ENCODE data around the gene TMEM143.
"Not testable (repeated sequence)": the region's sequence is repeated elsewhere in the genome, so short reads cannot be mapped to it uniquely, and the experiment has no call there.

The TMEM143 gene

DNA sequence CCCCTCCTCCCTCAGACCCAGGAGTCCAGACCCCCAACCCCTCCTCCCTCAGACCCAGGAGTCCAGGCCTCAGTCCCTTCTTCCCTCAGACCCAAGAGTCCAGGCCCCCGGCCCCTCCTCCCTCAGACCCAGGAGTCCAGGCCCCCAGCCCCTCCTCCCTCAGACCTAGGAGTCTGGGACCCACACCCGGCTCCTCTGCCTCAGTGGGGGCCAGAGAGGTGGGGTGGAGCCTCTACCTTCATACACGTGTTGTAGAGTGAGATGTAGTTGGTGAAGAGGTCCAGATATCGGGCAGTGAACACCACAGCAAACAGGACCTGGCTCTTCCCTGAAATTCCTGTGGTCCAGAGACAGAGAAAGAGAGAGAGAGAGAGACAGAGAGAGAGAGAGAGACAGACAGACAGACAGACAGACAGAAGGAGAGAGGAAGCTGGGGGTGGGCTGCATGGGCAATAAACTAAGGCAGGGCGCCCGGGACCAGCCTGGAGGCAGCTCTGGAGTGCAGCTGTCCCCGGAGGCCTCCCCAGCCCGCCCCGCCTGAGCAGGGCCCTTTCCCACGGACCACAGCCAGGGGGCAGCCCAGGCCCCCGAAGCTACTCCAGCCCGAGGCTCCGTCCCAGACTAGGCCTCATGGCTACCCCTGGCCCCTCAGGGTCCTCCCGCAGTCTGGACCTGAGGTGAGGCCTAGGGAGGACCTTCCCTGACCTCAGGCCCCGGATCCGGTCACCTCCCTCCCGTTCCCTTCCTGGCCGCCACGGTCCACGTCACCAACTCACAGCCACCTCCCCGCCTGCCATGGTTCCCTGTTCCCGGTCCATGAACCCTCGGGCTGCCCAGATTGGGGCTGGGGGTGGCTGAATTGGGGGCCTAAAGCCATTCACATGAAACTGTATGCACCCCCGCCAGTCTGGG is 26.7 kb upstream of the TMEM143 start:
- DNase-seq, result peak; percentile 45

DNA sequence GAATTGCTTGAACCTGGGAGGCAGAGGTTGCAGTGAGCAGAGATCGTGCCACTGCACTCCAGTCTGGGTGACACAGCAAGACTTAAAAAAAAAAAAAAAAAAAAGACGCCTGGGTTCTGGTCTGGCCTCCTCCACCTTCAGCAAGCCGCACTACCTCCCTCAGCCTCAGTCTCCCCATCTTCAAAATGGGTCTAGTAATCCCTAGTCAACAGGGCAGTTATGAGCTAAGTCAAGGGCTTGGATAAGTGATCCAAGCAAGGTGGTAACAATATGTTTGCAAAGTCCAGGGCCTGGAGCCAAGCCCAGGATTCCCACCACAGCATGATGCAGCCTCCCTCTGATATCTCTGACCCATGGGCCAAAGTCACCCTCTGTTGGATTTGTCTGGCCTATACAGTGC is 23.2 kb upstream of the TMEM143 start:
- DNase-seq, result no peak

DNA sequence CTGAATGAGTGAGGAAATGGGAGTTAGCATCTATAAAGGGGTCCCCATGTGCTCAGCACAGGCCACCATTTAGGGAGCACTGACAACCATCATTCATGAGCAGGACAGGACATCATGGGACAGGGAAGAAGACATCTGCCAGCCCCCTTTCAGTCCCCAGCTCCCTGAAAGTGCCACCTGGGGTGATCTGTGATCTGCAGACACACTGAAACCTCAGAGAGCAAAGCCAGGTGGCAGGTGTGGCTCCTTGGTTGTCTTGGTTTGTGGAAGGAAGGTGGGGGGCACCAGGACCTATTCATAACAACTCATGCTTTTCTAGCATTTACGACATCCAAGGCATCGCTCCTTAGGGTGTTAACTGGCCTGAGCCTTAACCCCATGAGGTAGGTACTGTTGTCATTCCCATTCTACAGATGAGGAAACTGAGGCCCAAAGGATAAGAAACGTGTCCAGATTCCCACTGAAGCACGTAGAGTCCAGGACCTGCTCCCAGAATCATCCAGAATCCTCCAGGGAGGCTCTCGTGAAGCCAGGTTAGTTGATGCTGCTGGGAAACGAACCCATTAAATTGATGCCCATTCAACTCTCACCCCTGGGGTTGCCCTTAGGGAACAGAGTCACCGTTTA is 21.8 kb upstream of the TMEM143 start:
- DNase-seq, result no peak

DNA sequence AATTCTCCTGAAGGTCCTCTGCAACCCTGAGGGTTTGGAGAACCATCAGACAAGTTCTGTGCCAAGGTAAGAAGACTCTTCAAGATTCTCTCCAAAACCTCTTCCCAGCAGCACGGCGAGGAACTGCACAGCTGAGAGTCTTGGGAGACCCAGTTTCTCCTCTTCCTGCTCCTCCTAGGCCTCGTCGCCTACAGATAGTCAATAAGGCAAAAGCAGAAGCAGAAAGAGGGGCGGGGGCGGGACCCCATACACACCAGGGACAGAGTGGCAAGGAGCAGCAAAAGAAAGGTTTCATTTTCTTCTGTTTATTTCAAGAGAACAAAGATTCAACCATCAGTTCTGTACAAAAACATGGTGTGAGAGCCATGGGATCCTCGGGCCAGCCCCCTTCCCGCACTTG is 18.5 kb upstream of the TMEM143 start:
- no peak for DNase-seq

DNA sequence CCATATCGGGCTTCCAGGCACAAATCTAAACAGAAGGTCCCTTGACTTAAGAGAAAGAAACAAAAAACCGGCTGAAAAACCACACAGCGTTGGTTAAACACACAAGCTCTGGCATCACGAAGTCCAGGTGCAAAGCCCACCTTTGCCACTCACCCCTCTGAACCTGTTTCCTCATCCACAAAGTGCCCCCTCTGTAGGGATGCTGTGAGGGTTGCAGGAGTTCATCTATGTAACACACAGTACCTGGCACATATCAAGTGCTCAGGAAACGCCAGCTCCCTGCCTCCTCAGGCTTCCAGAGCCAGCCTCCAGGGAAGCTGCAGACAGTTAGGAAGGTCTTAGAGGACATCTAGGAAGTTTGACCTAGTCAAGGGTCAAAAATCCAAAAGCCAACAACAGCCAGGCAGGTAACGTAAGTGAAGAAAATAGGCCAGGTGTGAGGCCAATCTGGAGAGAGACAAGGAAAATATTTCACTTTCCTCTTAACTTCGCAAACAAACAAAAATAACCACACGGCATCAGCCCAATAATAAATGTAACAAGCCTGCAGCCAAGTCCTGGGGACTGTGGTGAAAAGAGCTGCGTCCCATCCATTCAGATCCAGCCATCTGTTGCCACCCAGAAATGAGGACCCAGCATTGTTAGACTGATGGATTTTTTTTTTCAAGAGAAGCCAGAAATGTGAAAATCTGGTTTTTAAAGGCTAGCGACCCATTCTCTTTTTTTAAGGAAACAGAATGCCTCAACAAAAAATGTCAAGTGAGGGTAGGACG is 17.6 kb upstream of the TMEM143 start:
- DNase-seq, result no peak

DNA sequence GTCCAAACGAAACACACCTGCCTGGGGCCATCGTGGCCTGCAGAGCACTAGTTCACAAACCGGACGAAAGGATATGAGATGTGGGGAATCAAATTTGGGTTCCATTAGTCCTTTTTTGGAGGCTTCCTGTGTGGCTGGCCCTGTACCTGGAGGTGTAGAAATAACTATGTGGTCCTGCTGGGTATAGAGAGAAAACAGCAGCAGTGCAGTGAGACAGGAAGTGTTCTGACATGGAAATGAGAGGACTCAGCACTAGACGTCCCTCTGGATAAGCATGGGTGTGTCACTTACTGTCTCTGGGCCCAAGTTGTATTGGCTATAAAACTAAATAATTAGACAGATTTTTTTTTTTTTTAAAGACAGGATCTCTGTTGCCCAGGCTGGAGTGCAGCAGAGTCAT is 15.3 kb upstream of the TMEM143 start:
- no peak for DNase-seq

DNA sequence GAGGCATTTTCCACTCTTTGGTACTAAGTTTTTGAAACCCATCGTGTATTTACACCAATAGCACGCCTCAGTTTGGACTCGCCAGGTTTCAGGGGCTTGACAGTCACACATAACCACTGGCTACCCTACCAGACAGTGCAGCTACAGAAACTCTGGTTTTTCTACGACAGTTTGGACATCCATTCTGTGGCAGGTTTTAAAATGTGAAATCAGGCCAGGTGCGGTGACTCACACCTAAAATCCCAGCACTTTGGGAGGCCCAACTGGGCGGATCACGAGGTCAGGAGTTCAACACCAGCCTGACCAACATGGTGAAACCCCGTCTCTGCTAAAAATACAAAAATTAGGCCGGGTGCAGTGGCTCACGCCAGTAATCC is 14.4 kb upstream of the TMEM143 start:
- DNase-seq, result no peak

DNA sequence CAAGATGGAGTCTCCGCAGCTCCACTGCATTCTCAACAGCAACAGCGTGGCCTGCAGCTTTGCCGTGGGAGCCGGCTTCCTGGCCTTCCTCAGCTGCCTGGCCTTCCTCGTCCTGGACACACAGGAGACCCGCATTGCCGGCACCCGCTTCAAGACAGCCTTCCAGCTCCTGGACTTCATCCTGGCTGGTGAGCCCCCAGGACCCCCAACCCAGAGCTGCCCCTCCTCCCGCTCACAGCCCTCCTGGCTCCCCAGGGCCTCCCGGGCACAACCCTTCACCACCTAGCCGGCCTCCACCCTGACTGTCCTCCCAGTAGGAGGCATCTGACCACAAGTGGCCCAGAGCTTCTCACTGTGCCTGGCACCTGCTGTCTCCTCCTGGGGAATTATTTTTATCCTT is 9.8 kb upstream of the TMEM143 start:
- DNase-seq, result no peak

DNA sequence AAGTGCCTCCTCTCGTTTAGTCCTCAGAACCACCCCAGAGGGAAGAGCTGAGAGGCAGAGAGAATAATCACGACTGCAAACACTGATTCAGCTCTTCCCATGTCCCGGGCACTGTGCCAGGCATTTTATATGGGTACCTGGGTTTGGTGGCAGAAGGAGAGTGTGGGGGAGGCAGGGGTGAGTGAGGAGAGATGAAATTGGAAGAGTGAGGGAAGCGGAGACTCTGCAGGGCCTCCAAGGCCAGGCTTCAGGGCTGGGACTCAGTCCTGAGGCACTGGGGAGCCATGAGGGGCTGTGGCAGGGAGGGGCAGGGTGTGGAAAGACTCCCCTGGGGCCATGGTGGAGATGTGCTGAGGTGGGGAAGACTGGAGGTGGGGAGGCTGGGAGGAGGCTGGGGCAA is 9.2 kb upstream of the TMEM143 start:
- no peak for DNase-seq

DNA sequence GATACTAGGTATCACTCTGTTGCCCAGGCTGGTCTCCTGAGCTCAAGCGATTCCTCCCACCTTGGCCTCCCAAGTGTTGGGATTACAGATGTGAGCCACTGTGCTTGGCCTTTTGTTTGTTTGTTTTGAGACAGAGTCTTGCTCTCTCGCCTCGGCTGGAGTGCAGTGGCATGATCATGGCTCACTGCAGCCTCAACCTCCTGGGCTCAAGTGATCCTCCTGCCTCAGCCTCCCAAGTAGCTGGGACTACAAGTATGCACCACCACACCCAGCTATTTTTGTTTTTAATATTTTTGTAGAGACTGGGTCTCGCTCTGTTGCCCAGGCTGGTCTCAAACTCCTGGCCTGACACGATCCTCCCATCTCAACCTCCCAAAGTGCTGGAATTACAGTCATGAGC is 8.0 kb upstream of the TMEM143 start:
- not testable (repeated sequence) for DNase-seq

DNA sequence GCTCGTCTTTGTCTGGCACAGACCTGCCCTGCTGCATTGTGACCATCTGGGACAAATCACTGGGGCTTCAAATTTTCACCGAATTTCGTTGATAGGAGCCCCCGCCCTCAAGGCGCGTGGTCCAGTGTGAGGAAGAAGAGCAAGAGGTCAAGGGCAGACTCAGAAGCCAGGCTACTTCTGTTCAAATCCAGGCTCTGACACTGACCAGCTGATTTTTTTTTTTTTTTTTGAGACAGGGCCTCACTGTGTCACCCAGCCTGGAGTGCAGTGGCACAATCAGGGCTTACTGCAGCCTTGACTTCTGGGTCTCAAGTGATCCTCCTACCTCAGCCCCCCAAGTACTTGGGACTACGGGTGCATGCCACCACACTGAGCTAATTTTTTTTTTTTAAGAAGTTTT is 7.6 kb upstream of the TMEM143 start:
- no peak for DNase-seq

DNA sequence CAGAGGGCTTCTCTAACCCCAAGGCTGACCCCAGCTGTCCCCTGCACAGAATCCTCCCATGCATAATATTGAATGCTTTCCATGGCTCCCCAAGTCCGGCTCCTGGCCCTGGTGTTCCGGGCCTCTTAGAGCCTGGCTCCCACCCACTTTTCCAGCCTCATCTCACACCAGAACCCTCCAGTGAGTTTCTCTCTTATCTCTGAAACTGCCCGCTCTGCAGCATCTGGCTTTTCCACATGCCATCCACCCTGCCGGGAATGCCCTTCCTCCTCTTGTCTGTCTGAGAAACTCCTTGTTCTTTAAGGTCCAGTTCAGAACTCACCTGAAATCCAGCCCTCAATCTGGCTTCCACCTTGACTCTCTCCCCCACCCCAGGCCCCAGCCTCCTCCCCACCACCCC is 7.2 kb upstream of the TMEM143 start:
- no peak for DNase-seq

DNA sequence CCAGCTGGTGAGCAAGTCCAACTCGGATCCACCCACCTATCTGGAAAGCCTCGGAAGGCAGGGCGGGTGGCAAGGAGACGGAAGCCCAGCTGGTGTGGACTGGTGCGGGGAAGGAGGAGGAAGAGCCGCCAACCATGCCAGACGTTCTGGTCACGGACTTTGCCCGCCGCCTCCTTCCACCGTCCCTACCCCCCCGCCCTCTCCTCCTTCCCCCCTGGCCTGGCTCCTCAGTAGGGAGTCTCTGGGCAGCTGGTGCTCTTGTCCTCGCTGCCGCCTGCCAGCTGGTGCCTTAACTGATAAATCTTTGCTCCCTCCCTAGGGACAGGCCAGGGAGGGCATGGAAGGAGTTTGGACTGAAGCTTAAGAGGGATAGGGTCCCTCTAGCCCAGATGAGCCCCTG is 5.2 kb upstream of the TMEM143 start:
- no peak for DNase-seq

DNA sequence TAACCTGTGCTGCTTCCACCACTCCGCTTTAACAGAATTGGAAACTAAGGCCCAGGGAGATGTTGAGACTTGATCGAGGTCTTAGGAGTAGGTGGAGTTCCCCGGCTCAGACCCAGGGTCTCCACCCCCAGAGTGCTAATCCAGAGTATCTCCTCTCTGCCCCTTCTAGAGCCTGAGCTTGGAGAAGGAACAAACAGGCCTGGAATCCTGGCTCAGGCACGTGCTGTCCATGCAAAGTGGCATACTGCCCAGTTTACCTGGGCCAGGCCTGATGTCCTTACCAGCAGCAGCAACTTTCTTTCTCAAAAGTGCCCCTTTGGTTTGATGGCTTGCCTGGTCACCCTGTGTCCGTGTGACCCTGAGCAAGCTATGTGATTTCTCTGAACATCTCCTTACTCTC is 4.1 kb upstream of the TMEM143 start:
- DNase-seq, result no peak

DNA sequence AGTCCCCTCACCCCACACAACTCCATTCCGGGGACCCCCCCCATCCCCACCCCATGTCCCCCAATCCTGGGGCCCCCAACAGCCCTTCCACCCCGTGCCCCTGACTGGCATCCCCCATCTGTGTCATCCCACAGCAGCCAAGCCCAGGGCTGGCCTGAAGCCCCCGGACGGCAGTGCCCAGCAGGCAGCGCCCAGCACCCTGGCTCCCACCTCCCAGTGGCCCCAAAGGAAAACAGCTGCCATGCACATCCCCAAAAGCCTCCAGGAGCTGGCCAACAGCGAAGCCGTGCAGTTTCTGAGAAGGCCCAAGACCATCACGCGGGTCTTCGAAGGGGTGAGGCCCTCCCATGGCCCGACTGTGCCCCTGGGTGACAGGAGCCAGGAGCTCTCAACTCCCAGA is 1.9 kb upstream of the TMEM143 start:
- no peak for DNase-seq

DNA sequence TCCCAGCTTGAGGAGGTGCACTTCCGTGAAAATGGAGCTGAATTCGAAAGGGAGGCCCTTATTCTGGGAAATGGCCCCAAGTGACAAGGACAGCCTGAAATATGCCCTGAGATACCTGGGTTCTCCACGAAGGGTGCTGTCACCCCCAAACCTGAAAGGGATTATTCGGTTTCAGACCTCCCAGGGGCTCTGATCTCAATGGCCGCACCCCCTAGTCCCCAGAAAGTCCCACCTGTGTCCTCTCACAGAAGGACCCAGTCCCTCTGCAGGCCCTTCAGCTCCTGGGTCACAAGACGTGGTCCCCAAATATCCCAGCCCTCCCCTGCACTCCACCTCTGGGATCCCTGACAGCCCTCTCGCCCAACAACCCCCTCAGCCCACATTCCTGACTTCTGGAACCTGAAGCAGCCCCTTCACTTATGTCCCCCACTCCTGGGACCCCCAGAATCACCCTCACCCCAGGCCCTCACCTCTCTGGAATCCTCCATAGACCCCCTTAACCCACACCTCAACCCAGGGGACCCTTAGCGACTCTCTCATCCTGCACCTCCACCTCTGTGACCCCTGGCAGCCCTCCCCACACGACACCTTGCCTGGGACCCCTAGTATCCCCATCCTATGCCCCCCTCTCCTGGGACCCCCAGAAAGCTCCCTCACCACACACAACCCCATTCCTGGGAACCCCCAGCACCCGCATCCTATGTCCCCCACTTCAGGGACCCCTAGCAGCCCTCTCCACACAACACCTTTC is 1.0 kb upstream of the TMEM143 start:
- DNase-seq, result no peak

DNA sequence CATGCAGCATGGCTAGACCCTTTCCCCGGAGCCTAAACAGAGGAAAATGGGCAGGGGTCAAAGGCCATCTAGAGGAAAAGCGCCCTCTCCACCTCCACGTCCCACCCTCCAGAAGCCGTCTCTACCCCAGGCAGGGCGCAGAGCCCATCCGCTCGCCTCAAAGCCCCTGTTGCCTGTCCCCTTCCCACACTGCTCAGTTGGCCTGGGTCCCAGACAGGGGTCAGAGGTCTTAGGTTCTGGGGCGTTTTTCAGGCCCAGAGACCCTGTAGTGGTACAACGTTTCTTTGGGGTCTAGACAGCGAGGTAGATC is 285 bp downstream of the TMEM143 start:
- DNase-seq, result no peak

DNA sequence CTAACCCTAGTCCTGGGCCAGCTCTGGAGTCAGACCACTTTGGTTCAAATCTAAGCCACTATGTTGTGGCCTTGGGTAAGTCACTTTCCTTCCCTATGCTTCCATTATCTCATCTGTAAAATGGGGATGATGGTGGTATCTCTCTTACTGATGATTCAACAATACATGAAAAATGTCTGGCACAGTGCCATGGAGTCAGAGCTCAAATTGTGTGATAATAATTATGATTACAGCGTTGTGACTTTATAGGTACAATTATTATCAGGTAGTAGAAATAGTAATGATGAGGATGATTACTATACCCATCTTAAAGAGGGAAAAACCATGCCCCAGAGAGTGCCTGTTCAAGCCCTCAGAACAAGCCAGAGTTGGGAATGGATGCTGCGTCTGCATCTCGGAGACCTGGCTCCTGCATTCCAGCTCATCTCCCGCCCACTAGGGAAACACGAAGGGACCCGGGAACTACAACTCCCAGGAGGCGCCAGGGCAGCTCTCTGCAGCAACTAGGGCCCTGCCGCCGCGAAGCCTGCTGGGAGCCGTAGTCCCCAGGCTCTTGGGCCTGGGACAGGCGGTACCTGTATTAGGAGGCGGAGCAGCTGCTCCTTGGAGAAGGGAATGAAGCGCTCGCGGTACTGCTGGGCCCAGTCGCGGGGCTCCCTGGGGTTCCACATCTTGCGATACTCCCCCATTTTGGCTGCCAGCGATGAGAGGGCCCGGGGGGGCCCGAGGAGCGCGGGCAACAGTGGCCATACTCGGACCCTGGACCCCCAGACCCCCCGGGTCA is 832 bp downstream of the TMEM143 start:
- DNase-seq, result peak; percentile 87

DNA sequence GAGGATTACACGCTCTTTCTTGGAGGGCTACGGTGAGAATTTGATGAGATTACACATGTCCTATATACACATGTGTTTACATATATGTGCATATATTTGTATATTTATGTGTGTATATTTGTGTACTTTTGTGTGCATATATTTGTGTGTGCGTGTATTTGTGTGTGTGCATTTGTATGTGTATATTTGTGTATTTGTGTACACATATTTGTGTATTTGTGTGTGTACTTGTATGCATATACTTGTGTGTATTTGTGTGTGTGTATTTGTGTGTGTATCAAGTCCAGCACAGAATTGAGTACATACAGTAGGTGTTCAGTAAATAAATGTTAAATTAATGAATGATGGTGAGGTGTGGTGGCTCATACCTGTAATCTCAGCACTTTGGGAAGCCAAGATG is 1.8 kb downstream of the TMEM143 start:
- no peak for DNase-seq

DNA sequence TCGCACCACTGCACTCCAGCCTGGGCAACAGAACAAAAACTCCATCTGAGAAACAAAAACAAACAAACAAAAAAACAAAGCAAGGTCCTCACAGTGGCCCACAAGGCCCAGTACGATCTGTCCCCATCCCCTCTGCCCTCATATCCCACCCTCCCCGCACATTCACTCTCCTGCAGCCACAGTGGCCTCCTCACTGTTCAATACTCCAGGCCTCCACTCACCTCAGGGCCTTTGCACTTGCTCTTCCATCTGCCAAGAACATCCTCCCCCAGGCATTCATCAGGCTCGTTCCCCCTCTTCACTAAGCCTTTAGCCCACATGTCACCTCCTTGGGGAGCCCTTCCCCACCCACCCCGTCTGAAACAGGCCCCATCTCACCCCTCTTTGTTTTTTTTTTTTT is 4.6 kb downstream of the TMEM143 start:
- no peak for DNase-seq

DNA sequence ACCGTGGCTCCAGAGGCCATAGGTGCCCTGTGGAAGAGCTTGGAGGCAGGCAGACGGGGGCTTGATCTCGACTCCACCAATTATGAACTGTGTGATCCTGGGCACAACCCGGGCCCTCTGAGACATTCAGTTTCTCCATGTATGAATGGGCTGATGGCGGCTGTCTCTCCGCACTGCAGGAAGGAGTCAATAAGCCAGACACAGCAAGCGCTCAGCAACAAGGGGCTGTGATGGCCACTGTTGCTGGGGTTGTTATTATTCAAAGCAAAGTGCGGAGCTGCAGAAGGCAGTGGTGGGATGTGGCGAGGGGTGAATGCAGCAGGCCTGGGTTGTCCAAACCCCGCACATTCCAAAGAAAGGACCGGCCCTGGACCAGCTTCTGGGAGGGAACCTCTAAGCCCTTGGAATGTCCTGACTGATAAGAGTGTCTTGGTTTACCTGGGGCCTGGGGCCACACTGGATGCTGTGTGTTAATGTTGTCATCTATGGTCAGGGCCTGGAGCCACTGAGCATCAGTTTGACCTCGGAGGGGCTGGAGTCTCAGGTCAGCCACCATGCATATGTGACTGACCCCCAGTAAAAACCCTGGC is 8.3 kb downstream of the TMEM143 start:
- DNase-seq, result no peak

DNA sequence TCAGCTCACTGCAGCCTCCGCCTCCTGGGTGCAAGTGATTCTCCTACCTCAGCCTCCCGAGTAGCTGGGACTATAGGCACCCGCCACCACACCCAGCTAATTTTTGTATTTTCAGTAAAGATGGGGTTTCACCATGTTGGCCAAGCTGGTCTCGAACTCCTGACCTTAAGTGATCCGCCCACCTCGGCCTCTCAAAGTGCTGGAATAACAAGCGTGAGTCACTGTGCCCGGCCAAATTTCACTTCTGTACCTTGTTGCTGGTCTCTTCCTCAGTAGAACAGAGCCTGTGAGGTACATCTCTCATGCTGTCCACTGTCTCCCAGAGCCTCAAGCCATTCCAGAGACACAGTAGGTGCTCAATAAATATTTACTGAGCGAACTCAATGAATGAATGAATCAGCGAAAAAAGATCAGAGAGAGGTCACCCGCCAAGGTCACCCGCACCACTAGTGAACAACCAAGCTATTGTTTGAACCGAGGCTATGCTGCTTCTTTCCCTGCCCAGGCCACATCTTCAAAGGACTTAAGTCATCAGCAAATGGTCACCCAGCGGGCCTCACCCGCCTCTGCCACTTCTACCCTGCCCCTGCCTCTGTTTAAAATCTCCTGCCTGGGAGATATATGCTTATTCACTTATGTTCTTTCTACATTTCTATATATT is 9.3 kb downstream of the TMEM143 start:
- DNase-seq, result no peak
